Adrenal gland (tissue), 12 donors: ENCODE measurements around the gene ACRBP. TPM values are rescaled to one million over a fixed set of nuclear protein-coding genes. Genes with fewer than 3 reads are reported as not detected.

Experiments
- DNase-seq, 7 donors: peaks; one replicate each; pipeline ENCODE4 v3.0.0-alpha.2; 2019 to 2020
- H3K27ac ChIP-seq, 5 donors: fragments of 200-600 bp; sonication (generic) in 4 of 5; 1 replicate in 3 of 5; 2 replicates in 2 of 5; pipeline versions ENCODE4 v1.5.1 to v1.8.0; 2016 to 2020; ENCODE audit warnings: mild to moderate bottlenecking in 1 of 5
- H3K27me3 ChIP-seq: fragments of 200-600 bp; 2 replicates; pipeline ENCODE4 v1.8.0; 2021
- H3K36me3 ChIP-seq, 2 donors: fragments of 200-600 bp; replicated peaks in 1 of 2; 1 replicate in 1 of 2; 2 replicates in 1 of 2; pipeline versions ENCODE4 v1.5.1 to v1.8.0; 2018 to 2022
- H3K4me1 ChIP-seq, 2 donors: fragments of 200-600 bp; replicated peaks in 1 of 2; 1 replicate in 1 of 2; 2 replicates in 1 of 2; pipeline versions ENCODE4 v1.5.1 to v1.8.0; 2018 to 2021
- H3K4me3 ChIP-seq, 4 donors: fragments of 200-600 bp; sonication (generic) in 3 of 4; one replicate each; pipeline ENCODE4 v1.5.1; 2016 to 2018
- H3K9me3 ChIP-seq, 3 donors: fragments of 200-600 bp; sonication (generic) in 1 of 3; replicated peaks in 1 of 3; 1 replicate in 2 of 3; 2 replicates in 1 of 3; pipeline versions ENCODE4 v1.5.1 to v1.8.0; 2016 to 2021
- POLR2A ChIP-seq, 2 donors: fragments of 450-650 bp; IDR thresholded peaks; one replicate each; pipeline ENCODE4 v1.6.1; 2017; ENCODE audit warnings: antibody characterized with exemption in 2 of 2, mild to moderate bottlenecking in 2 of 2, moderate library complexity in 1 of 2
- WGBS, 4 donors: extraction: QIAGEN DNeasy Blood & Tissue Kit in 2 of 4; methylation state at CpG; one replicate each; pipeline versions ENCODE4 v1.1.5 to v1.1.7; 2013 to 2017; 5-methylcytosine and 5-hydroxymethylcytosine counted together
- intact Hi-C, 2 donors: fragments of 100-400 bp; cut with DNase I; formaldehyde crosslinking; loops; one replicate each; pipeline versions ENCODE4 v1.14.1 to v1.15.0; 2022 to 2023
- polyA plus RNA-seq, 3 donors: library from polyadenylated mRNA; stranded (reverse); fragments of 200-250 nt in 2 of 3; fragments of 350-450 nt in 1 of 3; fragmentation: Illumina TruSeq in 1 of 3; extraction: RNeasy Lipid Tissue Mini Kit (QIAGEN cat#74804) in 1 of 3; gene quantifications; one replicate each; pipeline ENCODE4 v1.2.3, GENCODE V29; 2013 to 2014
- total RNA-seq, 9 donors: library from RNA; depleted of rRNA in 4 of 9; stranded (reverse); fragments of >200 nt in 4 of 9; fragments of 120-200 nt in 1 of 9; fragmentation: NEBNext Ultra II Directional in 1 of 9; extraction: Animal tissue kit (Norgen Biotek cat#: 25700) in 1 of 9; gene quantifications; one replicate each; pipeline versions ENCODE4 v1.1.0 to v1.2.4, GENCODE V29; 2013 to 2023
- TF ChIP-seq, protein P1 (sequence below), 6 experiments: fragments of 450-650 bp in 4 of 6; fragments of 200-600 bp in 2 of 6; sonication (generic) in 1 of 6; IDR thresholded peaks; 1 replicate in 5 of 6; 2 replicates in 1 of 6; pipeline versions ENCODE4 v1.5.1 to v1.8.0; 2016 to 2021; ENCODE audit warnings: antibody characterized with exemption in 6 of 6, mild to moderate bottlenecking in 2 of 6, moderate library complexity in 1 of 6
- donor health status: healthy with polysubstance abuse.
- donor health status: Bipolar disorder and iron deficiency.
- donor health status: DM: yes; HTN: yes; CAD: no.
- donor health status: DM: no; HTN: no; CAD: no.
- donor health status: DM: no; HTN: no; CAD: no.
- donor health status: DM: yes; HTN: yes; CAD: no.

The ACRBP gene
- total and polyA plus RNA-seq, 12 donors, result 0.36 to 3.1 (median 1.3) TPM

DNA sequence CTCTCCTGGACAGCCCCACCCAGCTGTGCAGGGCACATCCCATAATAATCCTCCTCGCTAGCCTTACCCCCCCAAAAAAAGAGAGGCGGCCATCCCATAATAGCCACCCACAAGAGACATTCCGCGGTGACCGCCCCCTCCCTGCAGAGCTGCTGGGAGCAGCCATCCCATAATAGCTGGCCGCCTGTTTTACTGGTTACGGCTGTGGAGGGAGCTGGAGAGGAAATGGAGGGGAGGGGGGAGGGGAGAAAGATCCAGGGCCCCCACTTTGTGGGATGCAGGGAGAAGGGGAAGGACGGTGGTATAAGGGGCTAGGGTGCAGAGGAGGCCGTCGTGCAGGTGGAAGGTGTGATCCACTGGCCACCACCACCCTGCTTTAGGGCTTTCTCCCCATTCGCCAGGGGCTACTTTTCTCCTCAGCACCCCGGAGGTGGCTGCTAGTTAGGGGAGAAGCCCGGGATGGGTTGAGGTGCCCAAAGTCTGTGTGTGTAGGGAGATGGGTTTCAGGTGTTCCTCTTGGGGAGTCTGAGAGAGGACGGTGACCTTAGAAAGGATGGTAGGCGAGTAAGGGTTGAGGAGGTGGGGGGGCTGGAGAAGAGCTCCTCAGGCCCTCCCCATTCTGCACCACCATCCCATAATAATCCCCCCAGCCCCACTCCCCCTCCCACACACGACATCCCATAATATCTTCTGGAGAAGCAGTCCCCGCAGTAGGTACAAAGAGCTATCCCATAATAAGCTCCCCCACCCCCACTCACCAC lies 34.0 kb downstream of the ACRBP start:
- DNase-seq, result peak in 6 of 7 donors; percentile 51 to 82 (median 62)

DNA sequence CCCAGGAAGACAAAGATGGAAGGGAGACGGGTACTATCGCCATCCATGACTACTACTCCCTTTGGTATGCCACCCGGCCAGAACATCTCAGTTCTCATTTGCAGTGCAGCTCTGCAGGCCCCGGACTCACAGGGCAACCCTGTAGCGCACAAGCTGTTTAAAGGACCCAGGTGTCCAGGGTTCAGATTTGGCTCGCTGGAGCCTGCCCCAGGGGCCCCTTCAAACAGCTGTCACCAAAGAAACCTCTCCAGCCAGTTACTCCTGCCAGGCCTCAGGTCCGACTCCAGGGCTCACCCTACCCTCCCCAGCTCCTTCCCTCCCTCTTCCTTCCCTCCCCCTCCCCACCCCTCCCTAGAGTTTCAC lies 34.6 kb downstream of the ACRBP start:
- no peaks in the 10 kb centered on the region for H3K36me3 ChIP-seq
- DNase-seq, result peak in 2 of 7 donors; percentile 59 to 63
- peak overlapping the region; percentile 41 to 95 (median 80) for H3K27ac ChIP-seq
- no peak for TF ChIP-seq POLR2A (IDR thresholded peaks at IDR 0.05)
- TF ChIP-seq, protein P1, sequence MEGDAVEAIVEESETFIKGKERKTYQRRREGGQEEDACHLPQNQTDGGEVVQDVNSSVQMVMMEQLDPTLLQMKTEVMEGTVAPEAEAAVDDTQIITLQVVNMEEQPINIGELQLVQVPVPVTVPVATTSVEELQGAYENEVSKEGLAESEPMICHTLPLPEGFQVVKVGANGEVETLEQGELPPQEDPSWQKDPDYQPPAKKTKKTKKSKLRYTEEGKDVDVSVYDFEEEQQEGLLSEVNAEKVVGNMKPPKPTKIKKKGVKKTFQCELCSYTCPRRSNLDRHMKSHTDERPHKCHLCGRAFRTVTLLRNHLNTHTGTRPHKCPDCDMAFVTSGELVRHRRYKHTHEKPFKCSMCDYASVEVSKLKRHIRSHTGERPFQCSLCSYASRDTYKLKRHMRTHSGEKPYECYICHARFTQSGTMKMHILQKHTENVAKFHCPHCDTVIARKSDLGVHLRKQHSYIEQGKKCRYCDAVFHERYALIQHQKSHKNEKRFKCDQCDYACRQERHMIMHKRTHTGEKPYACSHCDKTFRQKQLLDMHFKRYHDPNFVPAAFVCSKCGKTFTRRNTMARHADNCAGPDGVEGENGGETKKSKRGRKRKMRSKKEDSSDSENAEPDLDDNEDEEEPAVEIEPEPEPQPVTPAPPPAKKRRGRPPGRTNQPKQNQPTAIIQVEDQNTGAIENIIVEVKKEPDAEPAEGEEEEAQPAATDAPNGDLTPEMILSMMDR (IDR thresholded peaks at IDR 0.05), result no peak
- no peaks in the 10 kb centered on the region for H3K9me3 ChIP-seq
- peaks cover 24 to 27% of the 10 kb centered on the region in 2 donors for H3K4me1 ChIP-seq
- H3K4me3 ChIP-seq, result peak overlapping the region in 1 of 4 donors; percentile 24
- no peaks in the 10 kb centered on the region for H3K27me3 ChIP-seq
- intact Hi-C loops, result loop anchor here in 1 of 2 donors (10.0 kb wide), 1 partner anchor 52 kb away; the partner anchor contains the start of gene ING4
- 7 to 54% (median 48%) methylated on average over 2 to 7 of the region's 7 CpGs for WGBS, 4 donors

More for the DNA sequence above, 34.0 kb downstream of the ACRBP start:
- peak overlapping the region; percentile 41 to 95 (median 80) for H3K27ac ChIP-seq
- H3K4me3 ChIP-seq, result peak overlapping the region in 1 of 4 donors; percentile 24
- no peak for TF ChIP-seq POLR2A (IDR thresholded peaks at IDR 0.05)
- TF ChIP-seq, protein P1 (IDR thresholded peaks at IDR 0.05), result no peak
- no peaks in the 10 kb centered on the region for H3K27me3 ChIP-seq
- peaks cover 24 to 27% of the 10 kb centered on the region in 2 donors for H3K4me1 ChIP-seq
- 0 to 4% (median 2%) methylated on average over 9 to 17 of the region's 17 CpGs for WGBS, 4 donors
- H3K9me3 ChIP-seq, result no peaks in the 10 kb centered on the region
- intact Hi-C loops, result loop anchor here in 1 of 2 donors (10.0 kb wide), 1 partner anchor 52 kb away; the partner anchor contains the start of gene ING4
- H3K36me3 ChIP-seq, result no peaks in the 10 kb centered on the region

DNA sequence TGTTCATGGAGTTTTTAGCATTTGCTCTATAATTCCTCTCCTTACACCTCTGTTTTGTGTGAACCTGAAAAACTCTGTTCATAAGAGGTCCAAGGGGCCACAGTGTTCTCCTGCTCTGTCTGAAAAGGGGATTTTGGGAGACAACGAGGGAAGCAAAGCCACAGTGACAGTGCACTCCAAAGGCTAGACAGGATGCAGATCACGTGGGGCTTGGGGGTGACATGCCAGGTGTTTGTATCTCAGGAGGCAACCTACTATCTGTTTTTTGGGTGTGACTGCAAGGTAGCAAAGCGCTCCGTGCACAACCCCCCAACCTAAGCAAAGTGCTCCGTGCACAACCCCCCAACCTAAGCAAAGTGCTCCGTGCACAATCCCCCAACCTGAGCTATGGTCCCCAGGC lies 35.0 kb downstream of the ACRBP start:
- peak overlapping the region in 4 of 5 donors; percentile 79 to 95 (median 87) for H3K27ac ChIP-seq
- intact Hi-C loops, result loop anchor here in 1 of 2 donors (10.0 kb wide), 1 partner anchor 53 kb away; the partner anchor contains the start of gene ING4
- H3K4me1 ChIP-seq, result peaks cover 24 to 27% of the 10 kb centered on the region in 2 donors
- H3K36me3 ChIP-seq, result no peaks in the 10 kb centered on the region
- 64 to 89% (median 77%) methylated on average over 5 to 6 of the region's 6 CpGs for WGBS, 4 donors
- H3K9me3 ChIP-seq, result no peaks in the 10 kb centered on the region
- H3K27me3 ChIP-seq, result no peaks in the 10 kb centered on the region
- DNase-seq, result no peak
- TF ChIP-seq, protein P1 (IDR thresholded peaks at IDR 0.05), result no peak
- no peak for TF ChIP-seq POLR2A (IDR thresholded peaks at IDR 0.05)
- no peak overlapping the region for H3K4me3 ChIP-seq

DNA sequence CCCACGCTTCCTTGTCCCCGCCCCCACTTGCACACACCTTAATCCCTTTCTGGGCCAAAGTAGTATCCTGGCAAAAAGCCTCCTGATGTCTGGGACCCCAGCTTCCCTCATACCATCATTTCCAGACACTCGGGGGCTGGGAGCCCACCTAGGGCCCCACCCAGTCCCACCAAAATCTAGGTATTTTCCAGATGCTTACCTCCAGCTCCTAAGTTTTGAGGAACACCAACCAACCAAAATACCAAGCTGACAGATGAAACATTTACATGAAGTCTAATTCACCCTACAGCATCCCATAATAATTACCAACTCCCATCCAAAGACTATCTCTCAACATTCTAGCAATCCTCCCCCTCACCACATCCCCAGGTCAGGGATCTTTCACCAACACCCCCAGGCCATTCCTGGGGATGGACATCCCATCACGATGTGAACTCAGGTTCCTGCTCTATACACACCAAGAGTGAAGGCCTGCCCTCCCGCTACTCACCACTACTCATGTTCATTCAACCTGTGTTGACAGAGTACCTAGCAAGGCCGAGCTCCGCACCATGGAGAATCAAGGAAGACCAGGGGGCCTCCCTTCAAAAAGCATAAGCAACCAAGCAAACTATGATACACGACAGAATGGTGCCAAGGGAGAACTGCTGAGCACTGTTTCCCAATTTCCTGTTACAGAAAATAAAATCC lies 38.5 kb downstream of the ACRBP start:
- 53 to 62% (median 60%) methylated on average over 8 of the region's 8 CpGs for whole genome bisulfite sequencing, 4 donors
- Histone ChIP-seq H3K4me3 (no peak overlapping the region), H3K27ac (peak overlapping the region in 4 of 5 donors; percentile 10 to 99 (median 60)), H3K9me3 (no peaks in the 10 kb centered on the region), H3K27me3 (no peaks in the 10 kb centered on the region), H3K4me1 (peaks cover 39 to 40% of the 10 kb centered on the region in 2 donors), H3K36me3 (no peaks in the 10 kb centered on the region)
- TF ChIP-seq, protein P1 (IDR thresholded peaks at IDR 0.05), result peak in 1 of 6 experiments; percentile 2
- TF ChIP-seq POLR2A (IDR thresholded peaks at IDR 0.05), result no peak
- intact Hi-C loops, result no loop called here
- peak in 6 of 7 donors; percentile 24 to 68 (median 37) for DNase-seq
